Fibroblast of skin of abdomen (primary cell): ENCODE data around the gene KLRF2.

Experiments
- DNase-seq: peaks from one replicate; pipeline ENCODE4 v3.0.0-alpha.2; 2013

Gene KLRF2

GRCh38 chr12:9936591-9936990 is 55.3 kb downstream of the KLRF2 start:
- no peak for DNase-seq

GRCh38 chr12:9940375-9940774 is 59.1 kb downstream of the KLRF2 start:
- DNase-seq = no peak

- no peak for DNase-seq
These were observed 60.5 kb downstream of the KLRF2 start for GRCh38 chr12:9941838-9942237.

DNA sequence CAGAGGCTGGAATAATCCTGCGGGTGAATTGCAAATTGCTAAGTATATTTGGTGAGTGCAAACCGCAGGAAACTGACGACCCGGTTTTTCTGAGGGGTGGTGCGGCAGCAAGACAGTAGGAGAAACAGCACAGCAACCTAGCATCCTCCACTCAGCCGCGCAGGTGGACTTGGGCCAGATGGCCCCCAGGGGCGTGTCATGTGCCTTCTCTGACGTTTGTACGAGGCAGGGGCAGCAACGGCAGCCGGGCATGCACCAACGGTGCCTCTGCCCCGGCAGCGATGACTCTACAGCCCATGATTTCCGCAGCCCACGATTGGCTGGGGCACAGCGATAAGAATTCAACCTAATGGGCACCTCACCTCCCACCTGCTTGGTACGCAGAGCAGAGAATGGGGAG is 62.0 kb downstream of the KLRF2 start:
- no peak for DNase-seq

- DNase-seq = no peak
These were observed 63.1 kb downstream of the KLRF2 start for GRCh38 chr12:9944391-9944790.
